Mesenteric fat pad (tissue), 1 donor: ENCODE data around the gene AUH. TPM values are rescaled to one million over a fixed set of nuclear protein-coding genes. Genes with fewer than 3 reads are reported as not detected.

Experiments used
- DNase-seq: peaks from one replicate; pipeline ENCODE4 v3.0.0-alpha.2; 2020; ENCODE audit warnings: low spot score
- total RNA-seq: library from RNA; stranded (reverse); fragmentation: NEBNext Ultra II Directional; extraction: Animal tissue kit (Norgen Biotek cat#: 25700); gene quantifications from one replicate; pipeline ENCODE4 v1.2.1, GENCODE V29; 2021
- donor health status: DM: yes; HTN: yes; CAD: no.

Gene AUH
- total RNA-seq, 1 donor from 2014 or later = 21.9 TPM

DNA sequence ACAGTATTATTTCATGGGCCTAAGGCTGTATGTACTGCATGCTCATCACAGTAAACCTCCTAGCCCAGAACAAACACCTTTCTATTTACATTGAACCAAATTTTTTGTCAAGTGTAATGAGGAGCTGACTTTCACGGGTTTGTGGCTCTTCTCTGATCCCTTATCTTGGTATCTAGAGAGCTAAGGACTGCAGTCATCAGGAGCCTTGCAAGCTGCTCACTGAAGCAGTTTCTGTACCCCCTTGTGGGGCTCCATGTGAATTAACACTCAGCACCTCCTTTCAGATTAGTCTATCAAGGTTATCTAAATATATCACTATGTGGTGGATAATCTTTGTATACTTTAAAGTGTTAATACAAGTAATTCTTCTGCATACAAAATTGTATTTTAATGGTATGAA, 108.2 kb downstream of the AUH start:
- no peak for DNase-seq

DNA sequence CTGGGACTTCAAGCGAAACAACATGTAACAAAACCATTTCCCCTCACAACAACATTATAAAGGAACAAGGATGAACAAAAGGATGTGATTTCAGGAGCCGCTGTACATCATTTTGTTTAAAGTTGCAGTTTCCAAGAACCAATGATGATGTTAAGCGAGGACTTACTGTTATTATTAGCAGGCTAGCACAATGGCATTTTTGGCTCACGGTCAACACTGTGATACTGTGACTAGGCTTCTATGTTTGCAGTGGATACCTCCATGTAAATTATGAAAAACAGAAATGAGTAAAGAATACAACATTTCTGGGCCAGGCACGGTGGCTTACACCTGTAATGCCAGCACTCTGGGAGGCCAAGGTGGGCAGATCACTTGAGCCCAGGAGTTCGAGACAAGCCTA, 113.0 kb downstream of the AUH start:
- no peak for DNase-seq

DNA sequence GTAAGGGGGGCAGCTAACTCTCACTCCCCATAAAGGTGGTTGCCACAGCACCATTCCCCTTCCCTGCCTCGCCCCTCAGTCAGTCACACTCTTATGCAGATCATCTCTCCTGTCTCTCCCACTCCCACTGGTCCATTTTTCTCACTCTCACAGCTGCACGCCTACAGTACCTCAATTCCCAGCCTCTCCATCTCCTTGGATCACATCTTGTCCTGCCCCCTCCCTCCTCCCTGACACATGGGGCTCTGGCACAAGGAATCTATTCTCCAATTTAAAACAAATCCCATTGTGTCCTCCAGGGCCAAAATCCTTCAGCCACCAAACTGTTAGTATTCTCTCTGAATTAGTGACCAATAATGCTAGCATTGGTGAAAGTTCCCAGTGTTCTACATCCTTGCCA, 114.4 kb downstream of the AUH start:
- DNase-seq = no peak

DNA sequence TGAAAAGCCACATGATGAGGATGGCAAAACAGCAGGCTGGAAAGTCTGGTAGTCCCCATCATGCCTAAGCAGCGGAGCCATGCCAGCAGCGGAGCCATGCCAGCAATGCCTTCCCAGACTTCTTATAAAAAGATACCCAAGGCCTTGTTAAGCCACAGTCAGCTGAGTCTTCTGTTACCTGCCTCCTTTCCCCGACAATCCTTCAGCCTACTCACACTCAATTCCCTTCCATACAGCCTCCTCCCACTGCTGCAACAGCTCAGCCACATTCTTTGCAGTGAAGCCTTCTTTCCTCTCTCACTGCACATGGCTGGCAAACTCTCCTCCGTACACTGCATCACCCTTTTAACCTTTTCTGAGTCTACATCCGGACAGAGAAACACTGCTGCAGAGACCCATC, 114.9 kb downstream of the AUH start:
- no peak for DNase-seq

- no peak for DNase-seq
These were observed 116.0 kb downstream of the AUH start for GRCh38 chr9:91245431-91246313.

- no peak for DNase-seq
These were observed 118.7 kb downstream of the AUH start for GRCh38 chr9:91243029-91243428.

DNA sequence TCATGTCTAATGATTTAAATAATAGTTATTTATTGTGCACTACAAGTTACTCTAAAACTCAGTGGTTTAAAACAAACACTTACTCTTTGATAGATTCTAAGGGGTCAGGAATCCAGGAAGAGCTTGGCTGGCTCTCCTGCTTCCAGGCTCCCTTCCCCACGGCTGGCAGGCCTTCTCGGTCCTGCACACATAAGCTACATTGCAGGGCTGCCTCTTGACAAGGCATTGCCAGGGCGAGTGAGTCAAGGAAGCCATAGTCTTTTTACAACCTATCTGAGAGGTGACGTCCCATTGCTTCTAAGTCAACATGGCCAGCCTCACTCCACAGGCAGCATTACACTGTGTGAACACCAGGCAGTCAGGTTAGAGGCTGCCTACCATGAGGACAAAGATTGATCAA, 119.8 kb downstream of the AUH start:
- DNase-seq = no peak

- no peak for DNase-seq
These were observed 121.0 kb downstream of the AUH start for GRCh38 chr9:91240596-91241165.

DNA sequence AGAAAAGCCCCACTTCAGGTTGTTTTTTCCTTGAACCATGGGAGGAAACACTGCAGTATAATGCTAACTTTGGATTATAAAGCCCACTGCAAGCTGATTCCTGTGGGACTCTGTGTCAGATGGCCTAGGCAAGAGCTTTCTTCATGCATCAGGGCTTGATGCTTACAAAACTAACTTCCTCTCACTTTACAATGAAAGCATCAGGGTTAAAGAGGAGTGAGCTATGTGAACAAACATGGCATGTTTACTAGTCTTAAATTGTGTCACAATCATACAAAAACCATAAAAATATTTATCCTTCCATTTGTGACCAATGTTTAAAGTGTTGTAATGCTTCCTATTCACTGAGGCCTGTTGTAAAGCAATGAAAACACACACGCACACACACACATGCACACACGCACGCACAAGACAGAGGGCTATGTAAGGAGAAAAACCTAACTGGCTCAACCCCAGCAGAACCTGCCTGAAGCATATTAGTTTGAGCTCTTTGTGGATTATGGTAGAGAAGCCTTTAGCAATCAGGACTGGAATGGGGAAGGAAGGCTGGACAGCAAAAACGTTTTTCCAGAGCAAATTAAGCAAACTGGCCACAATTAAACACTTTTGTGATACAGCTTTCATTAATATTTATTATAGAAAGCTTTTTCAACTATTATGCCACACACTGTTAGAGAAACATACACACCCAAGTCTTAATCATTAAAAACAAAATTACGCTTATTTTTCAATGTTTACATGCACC, 122.2 kb downstream of the AUH start:
- DNase-seq = no peak

GRCh38 chr9:91234523-91234922, 127.2 kb downstream of the AUH start:
- DNase-seq = no peak

- no peak for DNase-seq
These were observed 130.1 kb downstream of the AUH start for GRCh38 chr9:91231619-91232018.

GRCh38 chr9:91223000-91223399, 138.7 kb downstream of the AUH start:
- no peak for DNase-seq

DNA sequence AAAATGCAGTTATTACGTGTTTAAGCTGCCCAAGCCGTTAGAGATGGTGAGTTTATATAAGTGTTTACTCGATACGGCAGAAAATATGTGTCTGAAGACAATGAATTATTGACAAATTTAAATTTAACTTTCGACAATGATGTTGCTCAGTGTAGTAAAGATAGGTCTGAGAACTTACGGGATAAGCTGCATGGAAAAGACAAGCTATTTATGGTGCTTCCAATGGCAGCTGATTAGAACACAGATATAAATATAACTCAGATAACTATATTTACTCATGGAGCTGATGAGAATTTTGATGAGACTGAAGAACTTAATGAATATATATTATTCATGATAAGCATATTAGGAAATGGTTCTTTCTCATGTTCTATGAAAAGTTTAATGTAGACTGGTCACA, 139.3 kb downstream of the AUH start:
- DNase-seq = no peak

DNA sequence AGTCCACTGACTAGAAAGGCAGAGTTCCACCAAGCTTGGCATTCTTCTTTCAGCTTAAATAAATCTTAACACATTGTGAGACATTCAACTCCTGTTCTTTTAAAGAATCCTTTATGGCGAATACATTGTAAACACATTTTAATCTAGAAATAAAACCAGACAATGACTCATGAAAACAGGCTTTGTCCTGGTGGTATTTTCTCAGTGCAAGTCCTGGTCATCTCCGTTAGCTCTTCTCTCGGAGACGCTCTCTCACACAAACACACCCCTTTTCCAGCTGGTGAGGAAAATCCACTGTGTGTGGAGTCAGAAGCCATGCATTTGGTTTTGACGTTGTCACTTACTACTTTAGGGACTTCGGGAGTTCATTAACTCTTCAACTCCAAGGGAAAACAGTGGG, 140.4 kb downstream of the AUH start:
- DNase-seq = no peak

GRCh38 chr9:91220491-91221135, 141.1 kb downstream of the AUH start:
- DNase-seq = no peak

GRCh38 chr9:91220021-91220420, 141.7 kb downstream of the AUH start:
- no peak for DNase-seq

GRCh38 chr9:91219557-91219956, 142.2 kb downstream of the AUH start:
- no peak for DNase-seq

- no peak for DNase-seq
These were observed 144.3 kb downstream of the AUH start for GRCh38 chr9:91217388-91217787.

DNA sequence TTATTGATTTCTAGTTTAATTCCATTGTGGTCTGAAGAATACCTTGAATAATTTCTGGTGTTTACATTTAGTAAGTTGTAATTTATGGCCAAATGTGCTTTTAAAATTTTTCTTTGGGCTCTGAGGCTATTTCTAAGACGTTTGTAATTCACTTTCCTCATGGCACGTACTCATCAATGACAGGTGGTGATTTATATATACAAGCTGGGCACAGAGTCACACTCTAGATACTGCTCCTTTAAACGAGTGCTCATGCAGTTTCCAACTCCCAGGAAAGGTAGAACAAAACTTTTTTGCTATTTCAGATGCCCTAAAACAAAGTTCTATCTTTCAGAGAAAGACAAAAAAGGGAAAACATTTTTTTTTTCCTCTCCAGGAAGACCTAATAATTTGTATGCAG, 146.9 kb downstream of the AUH start:
- no peak for DNase-seq

- no peak for DNase-seq
These were observed 147.6 kb downstream of the AUH start for GRCh38 chr9:91214086-91214485.

DNA sequence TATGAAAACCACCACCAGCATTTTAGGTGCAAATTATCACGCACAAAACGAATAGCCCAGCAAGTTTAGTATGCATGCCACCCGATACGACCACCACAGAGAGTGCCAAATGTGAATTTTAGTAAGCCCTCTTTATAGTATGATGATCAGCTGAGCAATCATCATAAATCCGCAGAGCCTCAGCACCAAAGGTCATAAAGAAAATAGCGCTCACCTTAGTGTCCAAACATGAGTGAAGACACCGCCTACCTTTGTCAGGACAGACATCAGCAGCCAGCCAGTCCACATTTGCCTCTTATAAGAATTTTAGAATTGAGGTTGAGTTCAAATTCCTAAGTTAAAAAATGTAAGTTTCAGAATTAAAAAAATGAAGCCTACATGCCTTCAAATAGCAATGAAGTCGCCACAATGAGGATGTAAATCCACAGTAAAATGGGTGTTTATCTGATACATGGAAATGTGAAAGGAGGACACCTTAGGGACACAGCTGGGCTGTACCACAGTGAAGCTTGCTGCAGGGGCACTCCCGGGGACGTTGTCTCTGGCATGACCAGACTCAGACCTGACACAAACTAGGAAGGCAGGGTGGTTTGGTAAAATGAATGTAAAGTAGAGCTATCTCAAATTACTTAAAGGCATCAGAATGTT, 149.0 kb downstream of the AUH start:
- DNase-seq = no peak
